NK-92 treated with Interleukin-12 subunit alpha and Interleukin-12 subunit beta, amount 100 ng/mL, for 24 hours (cell line): ENCODE results near the gene JARID2.

ENCODE experiments used
- DNase-seq: peaks from one replicate; lab custom pipeline; 2025; lab: John Stamatoyannopoulos, UW

JARID2 gene

DNA sequence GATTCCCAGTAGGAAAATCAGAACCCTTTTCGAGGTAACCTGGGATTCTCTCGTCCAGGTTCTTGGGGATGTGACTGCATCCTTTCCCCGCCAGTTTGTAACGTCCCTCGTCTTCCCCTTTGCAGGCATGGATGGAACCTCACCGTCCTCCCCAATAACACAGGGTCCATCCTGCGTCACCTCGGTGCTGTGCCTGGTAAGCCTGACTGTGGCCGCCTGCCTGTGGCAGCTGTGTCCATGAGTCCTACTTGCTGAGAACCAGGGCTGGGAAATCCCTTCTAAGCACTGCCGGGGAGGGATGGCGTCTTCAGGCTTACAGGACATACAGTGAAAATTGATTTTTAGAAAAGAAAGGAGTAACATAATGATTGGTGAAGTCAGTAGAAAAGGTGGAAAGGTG is 261.4 kb downstream of the JARID2 start:
- no peak for DNase-seq

DNA sequence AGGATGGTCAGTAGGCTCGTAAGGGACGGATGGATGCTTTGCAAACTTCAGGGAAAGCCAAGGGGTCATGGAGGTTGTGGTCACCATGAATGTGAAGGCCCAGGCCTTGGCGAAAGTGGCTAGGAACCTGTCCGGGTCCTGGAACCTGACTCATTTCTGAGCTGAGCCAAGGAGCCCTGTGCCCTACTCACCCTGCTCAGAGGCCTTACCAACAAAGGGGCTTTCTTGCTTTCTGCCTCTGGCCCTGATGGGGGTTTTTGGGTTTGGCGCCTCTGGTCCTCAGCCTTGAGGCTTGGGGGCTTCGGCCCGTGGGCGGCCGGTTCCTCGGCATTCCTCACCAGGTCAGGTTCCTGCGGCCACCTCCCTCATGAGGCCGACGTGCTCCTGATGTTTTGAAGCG is 261.9 kb downstream of the JARID2 start:
- DNase-seq: no peak

DNA sequence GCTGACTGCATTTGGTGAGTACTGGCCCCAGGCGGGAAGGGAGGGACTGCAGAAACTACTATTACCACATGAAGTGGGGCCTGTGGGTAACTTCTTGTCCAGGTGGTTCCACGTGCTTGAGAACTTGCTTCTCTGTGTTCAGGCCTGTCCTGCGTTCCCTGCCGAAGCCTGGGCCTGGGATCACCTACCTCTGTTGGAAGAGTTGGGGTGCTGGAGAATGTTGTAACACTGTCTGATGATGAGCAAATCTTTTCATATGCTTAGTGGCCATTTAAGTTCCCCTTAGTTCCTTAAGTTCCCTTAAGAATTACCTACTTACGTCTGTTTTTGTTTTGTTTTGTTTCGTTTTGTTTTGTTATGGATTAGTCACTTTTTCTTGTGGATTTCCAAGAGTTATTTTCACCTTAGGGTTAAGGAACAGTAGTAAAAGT is 262.6 kb downstream of the JARID2 start:
- DNase-seq: no peak

DNA sequence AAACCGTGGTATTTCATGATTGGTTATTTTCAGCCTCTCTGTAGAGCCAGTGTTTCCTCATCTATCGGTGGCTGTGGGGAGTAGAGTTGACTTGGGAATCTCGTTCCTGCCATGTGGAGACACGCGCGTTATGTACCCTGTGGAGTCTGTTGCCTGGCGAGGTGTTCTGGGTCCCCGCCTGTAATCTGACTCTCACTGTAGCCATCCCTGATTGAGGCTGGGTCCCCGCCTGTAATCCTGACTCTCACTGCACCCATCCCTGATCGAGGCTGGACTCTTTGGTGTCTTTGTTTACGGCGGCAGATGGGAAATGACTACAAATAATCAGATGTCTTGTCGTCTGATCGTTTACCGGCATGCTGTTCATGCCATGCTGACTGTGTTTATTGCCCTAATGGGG is 263.1 kb downstream of the JARID2 start:
- no peak for DNase-seq

DNA sequence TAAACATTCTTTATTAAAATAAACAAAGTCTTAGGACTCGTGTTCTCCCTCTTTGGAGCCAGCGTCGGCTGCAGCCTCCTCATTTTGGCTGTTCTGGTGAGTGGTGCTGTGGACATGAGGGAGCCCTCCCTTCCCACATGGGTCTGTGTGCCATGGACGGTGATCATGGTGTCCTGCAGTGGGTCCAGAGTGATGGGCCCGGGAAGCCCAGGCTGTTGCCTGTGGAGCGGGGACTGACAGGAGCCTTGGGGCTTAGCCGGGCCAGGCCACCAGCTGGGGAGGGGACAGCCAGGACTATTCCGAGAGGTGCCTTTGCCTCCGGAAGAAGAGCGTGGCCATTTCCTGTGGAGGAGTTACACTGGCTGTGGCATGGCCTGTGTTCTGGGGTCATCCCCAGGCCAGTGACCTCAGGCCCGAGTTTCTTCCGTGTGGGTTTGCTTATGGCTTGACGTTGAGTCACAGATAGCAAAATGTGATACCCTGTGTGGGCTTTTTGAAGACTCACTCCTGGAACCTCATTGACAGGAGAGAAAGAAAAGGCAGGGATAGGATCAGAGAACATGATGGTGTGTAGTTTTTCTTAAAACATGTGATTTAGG is 263.6 kb downstream of the JARID2 start:
- no peak for DNase-seq

DNA sequence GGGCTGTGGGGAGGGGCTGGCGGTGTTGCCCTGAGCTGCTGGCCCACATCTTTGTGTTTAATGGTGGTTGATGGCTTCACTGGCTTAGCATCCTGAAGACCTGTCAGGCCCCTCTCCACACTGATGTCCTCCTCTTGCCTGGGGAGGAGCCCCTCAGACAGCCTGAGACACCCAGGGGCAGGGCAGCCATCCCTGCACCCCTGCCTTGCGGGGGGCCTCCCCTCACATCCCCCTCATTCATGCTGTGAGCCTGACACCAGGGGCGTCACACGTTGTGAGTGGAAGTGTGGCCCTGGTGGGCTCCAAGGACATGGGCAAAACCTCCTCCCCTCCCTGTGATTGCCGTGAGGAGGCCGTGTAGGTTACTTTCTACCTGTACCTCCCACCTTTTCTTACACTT is 264.3 kb downstream of the JARID2 start:
- no peak for DNase-seq

DNA sequence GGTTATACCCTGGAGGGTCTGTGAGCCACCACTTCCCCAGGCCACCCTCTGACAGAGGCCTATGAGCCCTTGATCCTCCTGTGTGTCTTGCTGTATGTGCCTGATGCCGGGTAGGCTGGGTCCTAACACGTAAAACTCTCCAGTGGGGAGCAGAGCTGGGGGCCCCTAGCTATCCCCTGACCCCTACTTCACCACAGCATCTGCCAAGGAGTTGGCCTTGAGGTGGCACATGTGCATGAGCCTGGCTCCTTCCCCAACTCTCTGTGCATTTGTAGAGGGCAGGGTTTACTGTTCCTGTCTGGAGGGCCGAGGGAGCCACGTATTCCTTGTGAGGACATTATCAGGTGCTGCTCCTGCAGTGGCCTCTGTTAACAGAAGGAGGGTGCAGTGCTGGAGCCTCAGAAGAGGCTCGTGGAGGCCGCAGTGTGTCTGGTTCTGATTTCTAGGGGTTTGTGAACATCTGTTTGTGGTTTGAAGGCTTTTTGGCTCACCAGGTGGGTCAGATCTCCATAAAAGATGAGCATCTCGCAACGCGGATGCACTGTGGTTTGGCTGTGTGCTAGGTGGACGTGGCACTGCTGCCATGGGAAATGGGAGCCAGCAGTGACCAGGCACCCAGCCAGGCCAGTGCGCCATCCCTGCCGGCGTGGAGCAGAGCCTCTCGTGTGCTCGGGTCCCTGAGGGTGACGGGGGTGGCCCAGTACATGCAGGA is 264.8 kb downstream of the JARID2 start:
- no peak for DNase-seq

DNA sequence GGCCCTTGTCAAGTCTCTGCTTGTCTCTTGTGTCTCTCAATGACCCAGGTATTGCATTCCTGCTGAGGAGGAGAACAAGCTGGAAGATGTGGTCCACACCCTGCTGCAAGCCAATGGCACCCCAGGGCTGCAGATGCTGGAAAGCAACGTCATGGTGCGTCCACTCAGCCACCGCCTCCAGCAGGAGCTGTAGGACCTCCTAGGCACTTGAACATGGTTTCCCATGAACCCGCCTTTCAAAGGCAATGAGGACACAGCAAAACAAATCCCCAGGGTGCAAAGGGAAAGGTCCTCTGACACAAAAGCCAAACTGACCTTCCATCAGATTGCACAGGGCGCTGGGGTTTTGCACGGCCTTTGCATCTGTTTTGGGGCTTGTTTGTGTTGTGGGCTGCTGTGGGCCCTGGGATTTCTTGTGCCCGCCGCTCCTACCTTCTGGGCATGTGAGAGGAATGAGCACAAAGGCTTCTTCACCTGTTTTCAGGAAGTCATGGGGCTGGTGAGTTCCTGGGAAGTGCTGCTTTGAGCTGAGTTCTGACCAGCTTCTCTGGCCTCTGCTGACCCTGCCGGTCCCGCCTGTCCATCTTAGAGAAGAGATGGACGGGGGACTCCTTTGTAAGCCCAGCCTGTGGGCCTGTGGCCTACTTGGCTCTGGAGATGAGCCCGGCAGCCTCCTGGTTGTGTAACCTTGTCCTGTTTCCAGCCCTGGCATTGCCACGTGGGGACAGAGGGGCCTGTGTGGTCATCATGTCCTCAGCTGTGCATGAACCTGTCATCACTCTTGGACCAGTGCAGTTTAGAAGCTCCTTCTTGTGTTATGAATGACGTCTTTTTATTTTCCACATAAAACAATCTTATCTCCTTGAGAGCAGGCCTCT is 265.6 kb downstream of the JARID2 start:
- DNase-seq: no peak

DNA sequence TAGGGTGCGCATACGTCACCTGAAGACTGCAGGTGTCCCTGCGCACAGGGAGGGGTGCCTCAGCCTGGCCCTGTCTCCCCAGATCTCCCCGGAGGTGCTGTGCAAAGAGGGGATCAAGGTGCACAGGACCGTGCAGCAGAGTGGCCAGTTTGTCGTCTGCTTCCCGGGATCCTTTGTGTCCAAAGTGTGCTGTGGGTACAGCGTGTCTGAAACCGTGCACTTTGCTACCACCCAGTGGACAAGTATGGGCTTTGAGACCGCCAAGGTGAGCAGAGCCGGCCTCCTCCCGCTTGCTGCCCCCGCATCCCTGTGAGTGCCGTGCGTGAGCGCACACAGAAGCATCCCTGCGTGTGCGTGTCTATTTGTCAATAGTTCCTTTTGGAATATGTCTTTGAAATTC is 266.3 kb downstream of the JARID2 start:
- no peak for DNase-seq

DNA sequence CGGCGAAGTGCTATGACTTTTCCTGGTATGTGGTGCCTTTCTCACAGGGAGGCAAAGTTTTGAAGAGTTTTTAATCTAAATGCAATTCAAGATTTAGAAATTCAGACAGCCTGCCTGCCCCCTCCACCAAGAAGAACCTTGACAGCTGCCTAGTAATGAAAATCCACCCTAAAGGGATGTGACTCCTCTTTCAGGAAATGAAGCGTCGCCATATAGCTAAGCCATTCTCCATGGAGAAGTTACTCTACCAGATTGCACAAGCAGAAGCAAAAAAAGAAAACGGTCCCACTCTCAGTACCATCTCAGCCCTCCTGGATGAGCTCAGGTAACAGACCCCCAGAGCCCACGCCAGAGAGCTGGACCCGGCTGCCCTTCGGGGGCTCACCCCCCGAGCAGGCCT is 266.9 kb downstream of the JARID2 start:
- DNase-seq: no peak

DNA sequence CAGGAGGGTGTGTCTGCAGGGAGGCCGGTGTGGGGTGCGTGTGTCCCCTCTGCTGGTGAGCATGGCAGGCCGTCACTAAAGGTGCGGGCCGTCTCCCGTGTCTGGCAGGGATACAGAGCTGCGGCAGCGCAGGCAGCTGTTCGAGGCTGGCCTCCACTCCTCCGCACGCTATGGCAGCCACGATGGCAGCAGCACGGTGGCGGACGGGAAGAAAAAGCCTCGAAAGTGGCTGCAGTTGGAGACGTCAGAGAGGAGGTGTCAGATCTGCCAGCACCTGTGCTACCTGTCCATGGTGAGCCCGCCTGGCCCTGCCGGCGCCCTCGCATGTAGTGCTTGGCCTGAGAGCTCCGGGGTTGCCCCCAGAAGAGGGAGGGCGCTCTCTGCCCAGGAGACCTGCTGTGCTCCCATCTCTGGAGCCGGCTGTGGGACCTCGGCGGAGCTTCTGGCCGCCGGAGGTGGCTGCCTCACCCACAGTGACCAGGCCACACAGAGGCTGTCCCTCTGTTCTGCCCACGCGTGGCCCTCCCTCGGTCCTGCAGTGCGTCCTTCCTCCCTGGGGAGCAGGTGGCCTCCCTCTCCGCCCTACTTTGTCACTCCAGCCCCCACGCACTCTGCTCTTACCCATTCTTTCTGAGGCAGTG is 267.4 kb downstream of the JARID2 start:
- no peak for DNase-seq

DNA sequence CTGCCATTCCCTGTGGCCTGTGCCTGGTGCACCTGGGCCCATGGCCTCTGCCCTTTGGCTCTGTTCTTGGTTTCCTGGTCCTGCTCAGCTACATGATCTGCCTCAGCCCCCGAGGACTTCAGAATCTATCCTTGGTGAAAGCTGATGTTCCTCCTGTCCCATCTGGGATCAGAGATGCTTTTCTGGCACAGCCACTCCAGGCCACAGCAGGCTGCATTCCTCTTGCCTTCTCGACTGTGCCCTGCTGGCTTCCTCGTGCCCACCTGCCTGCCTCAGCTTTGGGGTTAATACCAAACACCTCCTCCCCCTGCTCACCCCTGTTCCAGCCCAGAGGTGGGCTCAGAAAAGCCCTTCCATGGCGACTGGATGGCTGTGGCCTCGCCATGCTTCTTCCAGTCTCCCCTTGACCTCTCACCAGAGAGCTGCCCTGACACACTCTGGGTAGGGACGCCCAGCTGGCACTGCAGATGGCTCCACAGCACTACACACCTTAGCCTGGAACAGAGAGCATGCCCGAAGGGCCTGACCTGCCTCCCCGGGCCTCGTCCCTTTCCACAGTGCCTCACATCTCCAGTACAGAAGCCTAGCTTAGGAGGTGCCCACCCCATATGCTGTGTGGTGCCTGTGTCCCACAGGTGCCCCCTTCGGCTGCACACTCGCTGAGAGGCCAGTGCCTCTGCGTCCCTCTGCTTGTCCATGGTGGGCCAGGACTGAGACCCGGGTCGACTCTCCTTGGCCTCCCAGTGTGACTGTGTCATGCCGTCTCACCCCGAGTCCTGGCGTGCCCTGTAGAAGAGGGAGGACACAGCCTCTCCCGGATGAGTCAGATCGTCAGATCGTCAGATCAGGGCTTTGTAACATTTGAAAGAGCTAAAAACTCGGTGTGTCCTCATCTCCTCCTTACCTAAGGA is 268.2 kb downstream of the JARID2 start:
- no peak for DNase-seq

DNA sequence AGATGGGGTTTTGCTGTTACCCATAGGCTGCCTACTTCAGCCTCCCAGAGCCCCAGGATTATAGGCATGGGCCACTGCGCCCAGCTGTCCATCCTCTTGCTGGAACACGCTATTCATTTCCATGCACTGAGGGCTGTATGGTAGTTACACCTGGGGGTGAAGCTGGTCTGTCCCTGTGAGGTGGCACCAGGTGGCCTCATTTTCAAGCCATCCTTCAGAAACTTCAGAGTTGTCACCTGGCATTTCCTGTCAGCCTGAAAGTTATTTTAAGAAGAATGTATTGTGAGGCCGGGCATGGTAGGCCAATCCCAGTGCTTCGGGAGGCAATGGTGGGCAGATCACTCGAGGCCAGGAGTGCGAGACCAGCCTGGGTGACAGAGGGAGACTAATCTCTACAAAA is 269.4 kb downstream of the JARID2 start:
- DNase-seq: no peak

DNA sequence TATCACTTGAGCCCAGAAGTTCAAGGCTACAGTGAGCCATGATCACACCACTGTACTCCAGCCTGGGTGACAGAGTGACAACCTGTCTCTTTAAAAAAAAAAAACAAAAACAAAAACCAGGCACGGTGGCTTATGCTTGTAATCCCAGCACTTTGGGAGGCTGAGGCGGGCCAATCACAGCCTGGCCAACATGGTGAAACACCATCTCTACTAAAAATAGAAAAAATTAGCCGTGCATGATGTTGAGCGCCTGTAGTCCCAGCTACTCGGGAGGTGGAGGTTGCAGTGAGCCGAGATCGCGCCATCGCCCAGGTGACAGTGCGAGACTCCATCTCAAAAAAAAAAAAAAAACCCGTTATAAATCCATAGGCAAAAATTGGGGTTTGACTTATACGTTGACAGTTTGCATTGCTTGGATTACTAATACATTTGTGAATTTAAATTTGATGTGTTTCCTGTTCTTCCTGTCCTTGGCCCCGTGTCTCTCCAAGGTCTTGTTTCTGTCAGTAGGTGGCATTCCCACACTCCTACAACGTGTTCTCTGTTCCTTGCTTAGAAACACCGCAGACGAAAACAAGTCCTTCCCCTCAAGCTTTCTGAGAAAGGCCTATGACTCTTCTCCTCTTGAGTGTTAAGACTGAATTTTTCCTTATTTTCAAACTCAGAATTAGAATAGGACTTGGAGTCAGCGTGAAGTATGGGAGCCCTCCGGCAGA is 269.9 kb downstream of the JARID2 start:
- no peak for DNase-seq

DNA sequence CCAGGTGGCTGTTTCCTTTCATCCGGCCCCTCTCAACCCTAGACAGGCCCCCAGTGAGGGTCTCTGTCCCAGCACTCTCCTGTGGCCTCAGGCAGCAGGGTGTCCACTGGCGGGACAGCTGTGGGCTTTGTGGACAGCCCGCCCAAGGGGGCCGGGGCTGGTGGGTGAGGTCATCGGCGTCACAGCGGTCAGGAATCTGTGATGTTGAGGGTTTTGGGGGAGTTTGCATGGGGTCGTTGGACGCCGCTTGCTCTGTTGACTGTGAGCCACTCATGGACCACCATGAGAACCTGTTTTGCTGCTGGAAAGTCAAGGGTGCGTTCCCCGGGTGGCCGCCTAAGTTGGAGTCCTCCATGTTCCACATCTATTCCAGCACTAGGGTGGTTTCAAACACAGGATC is 270.5 kb downstream of the JARID2 start:
- no peak for DNase-seq

DNA sequence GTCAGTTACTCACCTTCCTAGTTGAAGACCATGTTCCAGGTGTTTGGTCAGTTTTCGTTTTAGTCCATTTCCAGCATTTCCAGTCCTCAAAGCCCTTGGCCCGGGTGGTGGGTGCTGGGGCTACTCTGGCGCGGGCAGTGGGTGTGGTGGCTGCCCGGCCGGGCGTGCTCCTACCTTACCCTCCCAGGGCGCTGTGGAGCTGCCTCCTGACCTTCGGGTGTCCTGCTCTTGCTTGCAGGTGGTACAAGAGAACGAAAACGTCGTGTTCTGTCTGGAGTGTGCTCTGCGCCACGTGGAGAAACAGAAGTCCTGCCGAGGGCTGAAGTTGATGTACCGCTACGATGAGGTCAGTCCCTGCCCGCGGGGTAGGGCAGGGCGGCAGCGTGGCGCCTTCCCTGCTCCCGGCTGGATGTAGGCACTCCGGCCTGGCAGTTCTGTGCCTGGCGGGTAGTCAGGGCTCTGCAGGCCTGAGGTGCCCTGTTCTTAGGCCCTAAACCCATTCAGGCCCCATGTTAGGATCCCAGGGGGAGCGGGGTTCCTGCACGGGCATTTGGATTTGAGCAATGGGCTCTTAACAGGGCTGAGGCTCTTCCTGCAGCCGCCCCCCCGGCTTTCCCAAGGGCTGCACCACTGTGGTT is 271.2 kb downstream of the JARID2 start:
- no peak for DNase-seq

DNA sequence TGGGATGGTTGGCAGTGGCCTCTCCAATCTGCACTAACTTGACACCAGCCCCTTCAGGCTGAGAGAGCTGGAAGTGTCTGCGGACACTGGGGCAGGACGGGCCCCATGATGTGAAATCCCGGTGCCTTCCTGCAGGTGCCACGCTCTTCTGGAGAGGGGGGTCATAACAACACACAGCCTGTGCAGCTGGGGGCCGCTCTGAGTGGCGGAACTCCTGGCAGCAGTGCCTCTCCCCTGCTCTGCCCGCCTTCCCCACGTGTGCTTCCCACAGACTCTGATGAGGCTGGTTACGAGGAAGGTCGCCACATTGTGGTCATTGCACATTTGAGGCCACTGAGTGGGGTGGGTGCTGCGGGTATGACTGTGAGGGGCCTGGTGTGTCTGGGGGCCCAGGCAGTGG is 271.7 kb downstream of the JARID2 start:
- DNase-seq: no peak

DNA sequence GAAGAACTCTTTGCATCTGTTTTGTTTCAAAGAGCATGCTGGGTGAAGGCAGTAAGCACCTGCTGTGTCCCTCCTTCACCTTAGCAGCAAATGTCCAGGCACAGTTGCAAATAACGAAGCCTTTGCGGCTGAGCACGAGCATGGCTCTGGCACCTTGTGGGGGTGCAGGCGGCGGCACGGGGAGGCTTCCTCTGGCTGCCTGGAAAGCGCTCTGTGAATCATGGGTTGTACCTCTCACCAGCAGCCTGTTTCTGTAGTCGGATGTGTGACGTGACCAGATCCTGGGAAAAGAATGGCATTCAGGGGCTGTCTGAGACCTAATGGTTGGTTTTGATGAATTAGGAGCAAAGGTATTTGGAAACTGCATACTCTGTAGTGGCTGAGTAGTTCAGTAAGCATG is 272.2 kb downstream of the JARID2 start:
- DNase-seq: no peak

DNA sequence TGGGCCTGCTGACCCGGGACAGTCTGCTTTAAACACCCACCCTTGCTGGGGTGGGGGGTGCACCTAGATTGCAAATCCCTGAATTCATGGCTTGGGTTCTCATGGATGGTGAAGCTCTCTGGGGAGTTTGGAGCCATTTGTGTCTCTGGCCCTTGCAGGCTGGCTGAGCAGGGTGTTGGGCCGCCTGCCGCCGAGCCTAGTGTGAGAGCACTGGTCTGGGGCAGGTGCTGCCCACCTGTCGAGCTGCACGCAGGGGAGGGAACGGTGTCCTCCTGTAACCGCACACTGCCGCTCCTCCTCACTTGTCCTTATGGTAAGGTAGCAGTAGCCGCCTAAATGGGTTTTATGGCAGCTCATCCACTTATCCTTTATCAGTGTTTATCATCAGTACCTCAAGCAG is 273.0 kb downstream of the JARID2 start:
- no peak for DNase-seq

DNA sequence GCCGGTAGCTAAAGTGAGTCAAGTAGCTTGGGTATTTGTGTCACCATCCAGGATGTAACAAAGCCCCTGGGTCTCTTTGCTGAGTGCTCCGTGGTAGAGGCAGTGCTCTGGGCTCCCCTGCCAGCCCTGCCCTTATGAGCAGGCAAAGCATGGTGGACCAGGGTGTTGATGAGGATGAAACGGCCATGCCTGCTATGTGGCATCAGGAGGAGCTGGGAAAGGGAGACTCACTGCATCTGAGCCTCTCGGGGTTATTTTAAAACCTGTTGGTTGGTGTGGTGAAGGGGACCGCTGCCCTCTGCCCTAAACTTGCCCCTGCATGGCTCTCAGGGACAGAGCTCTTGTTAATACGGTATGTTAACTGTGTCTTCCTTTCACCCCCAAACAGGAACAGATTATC is 273.8 kb downstream of the JARID2 start:
- no peak for DNase-seq
